H9 (cell line): ENCODE results near the gene CSF2. TPM values are rescaled to one million over a fixed set of nuclear protein-coding genes. Genes with fewer than 3 reads are reported as not detected.

Experiments
- DNase-seq: peaks from one replicate; pipeline ENCODE4 v3.0.0-alpha.2; 2017
- H2AFZ ChIP-seq: one replicate; pipeline ENCODE4 v1.6.1; 2013; ENCODE audit warnings: mild to moderate bottlenecking, low read length, control low read depth, moderate library complexity
- H2AK5ac ChIP-seq: 2 replicates; pipeline ENCODE4 v1.6.1; 2013; ENCODE audit warnings: low read length, control low read depth, mixed read lengths; ENCODE audit not compliant: insufficient read length
- H2BK120ac ChIP-seq: one replicate; pipeline ENCODE4 v1.6.1; 2013; ENCODE audit warnings: low read depth, mild to moderate bottlenecking, low read length, control low read depth, inconsistent platforms; ENCODE audit not compliant: poor library complexity, severe bottlenecking
- H2BK12ac ChIP-seq: 2 replicates; pipeline ENCODE4 v1.6.1; 2013; ENCODE audit warnings: low read length, control low read depth, mixed read lengths, low read depth; ENCODE audit not compliant: insufficient read length
- H2BK15ac ChIP-seq: 2 replicates; pipeline ENCODE4 v1.6.1; 2013; ENCODE audit warnings: low read depth, low read length, control low read depth
- H2BK20ac ChIP-seq: one replicate; pipeline ENCODE4 v1.6.1; 2013; ENCODE audit warnings: low read depth, mild to moderate bottlenecking, low read length, control low read depth, inconsistent platforms; ENCODE audit not compliant: poor library complexity, severe bottlenecking
- H2BK5ac ChIP-seq: 2 replicates; pipeline ENCODE4 v1.6.1; 2013; ENCODE audit warnings: low read length, control low read depth, mixed read lengths; ENCODE audit not compliant: insufficient read length
- H3K14ac ChIP-seq: 2 replicates; pipeline ENCODE4 v1.6.1; 2013; ENCODE audit warnings: low read length, control low read depth; ENCODE audit not compliant: insufficient read depth
- H3K18ac ChIP-seq: 2 replicates; pipeline ENCODE4 v1.6.1; 2013; ENCODE audit warnings: low read depth, mild to moderate bottlenecking, mixed read lengths, low read length, control low read depth; ENCODE audit not compliant: insufficient read length
- H3K23ac ChIP-seq: 2 replicates; pipeline ENCODE4 v1.6.1; 2013; ENCODE audit warnings: low read length, control low read depth, mixed read lengths, low read depth; ENCODE audit not compliant: insufficient read length
- H3K23me2 ChIP-seq: 2 replicates; pipeline ENCODE4 v1.6.1; 2013; ENCODE audit warnings: low read depth, mild to moderate bottlenecking, mixed read lengths, low read length, control low read depth; ENCODE audit not compliant: insufficient read length, poor library complexity, severe bottlenecking
- H3K27ac ChIP-seq: 2 replicates; pipeline ENCODE4 v1.5.1; 2013; ENCODE audit warnings: low read length, control low read depth, mixed read lengths, low read depth; ENCODE audit not compliant: insufficient read length
- H3K27me3 ChIP-seq: 2 replicates; pipeline ENCODE4 v1.6.1; 2013; ENCODE audit warnings: low read length, control low read depth, inconsistent platforms; ENCODE audit not compliant: insufficient read depth
- H3K4ac ChIP-seq: 2 replicates; pipeline ENCODE4 v1.6.1; 2013; ENCODE audit warnings: low read depth, mild to moderate bottlenecking, control low read depth, inconsistent platforms, low read length, moderate library complexity
- H3K4me1 ChIP-seq: 2 replicates; pipeline ENCODE4 v1.6.1; 2013; ENCODE audit warnings: low read length, control low read depth, inconsistent platforms; ENCODE audit not compliant: insufficient read depth
- H3K4me2 ChIP-seq: 2 replicates; pipeline ENCODE4 v1.6.1; 2013; ENCODE audit warnings: low read length, control low read depth, mixed read lengths; ENCODE audit not compliant: insufficient read length, insufficient read depth
- H3K56ac ChIP-seq: 2 replicates; pipeline ENCODE4 v1.6.1; 2013; ENCODE audit warnings: low read depth, mild to moderate bottlenecking, mixed read lengths, low read length, control low read depth; ENCODE audit not compliant: insufficient read length
- H3K79me1 ChIP-seq: 2 replicates; pipeline ENCODE4 v1.6.1; 2013; ENCODE audit warnings: low read depth, mild to moderate bottlenecking, moderate library complexity, low read length, control low read depth, inconsistent platforms; ENCODE audit not compliant: insufficient read depth, poor library complexity, severe bottlenecking
- H3K79me2 ChIP-seq: 2 replicates; pipeline ENCODE4 v1.6.1; 2013; ENCODE audit warnings: low read length, control low read depth, inconsistent platforms; ENCODE audit not compliant: insufficient read depth
- H3K9ac ChIP-seq: 2 replicates; pipeline ENCODE4 v1.6.1; 2013; ENCODE audit warnings: low read length, control low read depth, mixed read lengths; ENCODE audit not compliant: insufficient read length; ENCODE audit errors: extremely low read depth
- H3K9me3 ChIP-seq: one replicate; pipeline ENCODE4 v1.6.1; 2013; ENCODE audit warnings: low read depth, low read length, inconsistent platforms; ENCODE audit not compliant: control insufficient read depth
- H3T11ph ChIP-seq: one replicate; pipeline ENCODE4 v1.6.1; 2013; ENCODE audit warnings: mild to moderate bottlenecking, low read length, control low read depth, inconsistent platforms
- H4K20me1 ChIP-seq: one replicate; pipeline ENCODE4 v1.6.1; 2013; ENCODE audit not compliant: control insufficient read depth, insufficient read length, insufficient read depth
- H4K5ac ChIP-seq: 2 replicates; pipeline ENCODE4 v1.6.1; 2013; ENCODE audit warnings: low read depth, mild to moderate bottlenecking, mixed read lengths, low read length, control low read depth; ENCODE audit not compliant: insufficient read length
- H4K8ac ChIP-seq: replicated peaks from 2 replicates; pipeline ENCODE4 v1.6.1; 2013; ENCODE audit warnings: low read length, control low read depth, mixed read lengths, low read depth; ENCODE audit not compliant: insufficient read length
- H4K91ac ChIP-seq: 2 replicates; pipeline ENCODE4 v1.6.1; 2013; ENCODE audit warnings: low read depth, mild to moderate bottlenecking, moderate library complexity, mixed read lengths, low read length, control low read depth; ENCODE audit not compliant: insufficient read length
- H3K27ac Mint-ChIP-seq, 3 experiments: 2 replicates in 2 of 3; 3 replicates in 1 of 3; pipeline ENCODE4 v1.8.0; 2020 to 2021; ENCODE audit warnings: mixed read lengths in 3 of 3, mild to moderate bottlenecking in 1 of 3, moderate library complexity in 1 of 3
- H3K27me3 Mint-ChIP-seq: 2 replicates; pipeline ENCODE4 v1.8.0; 2021; ENCODE audit warnings: low read depth, mild to moderate bottlenecking, moderate library complexity, mixed read lengths
- H3K36me3 Mint-ChIP-seq, 3 experiments: 2 replicates in 2 of 3; 3 replicates in 1 of 3; pipeline ENCODE4 v1.8.0; 2020 to 2021; ENCODE audit warnings: low read depth in 3 of 3, mixed read lengths in 3 of 3; ENCODE audit not compliant: insufficient read depth in 1 of 3
- H3K4me1 Mint-ChIP-seq, 2 experiments: 2 replicates each; pipeline ENCODE4 v1.8.0; 2020; ENCODE audit warnings: mixed read lengths in 2 of 2
- H3K4me3 Mint-ChIP-seq, 2 experiments: 2 replicates in 1 of 2; 3 replicates in 1 of 2; pipeline ENCODE4 v1.8.0; 2020 to 2021; ENCODE audit warnings: mild to moderate bottlenecking in 2 of 2, mixed read lengths in 2 of 2, moderate library complexity in 1 of 2
- H3K9me3 Mint-ChIP-seq, 2 experiments: 2 replicates in 1 of 2; 3 replicates in 1 of 2; pipeline ENCODE4 v1.8.0; 2020; ENCODE audit warnings: mild to moderate bottlenecking in 2 of 2, mixed read lengths in 2 of 2, moderate library complexity in 1 of 2
- CTCF ChIP-seq: fragments of 200-600 bp; sonication (generic); conservative IDR thresholded peaks from 3 replicates; pipeline ENCODE4 v1.8.0; 2021; ENCODE audit warnings: antibody characterized with exemption, mild to moderate bottlenecking
- WGBS: extraction: QIAGEN DNeasy Blood & Tissue Kit; methylation state at CpG from one replicate; pipeline ENCODE4 v1.1.7; 2013; ENCODE audit warnings: missing lambda C conversion rate, low lambda C conversion rate, mixed read lengths; ENCODE audit not compliant: insufficient read length; ENCODE audit errors: extremely low coverage; 5-methylcytosine and 5-hydroxymethylcytosine counted together
- total RNA-seq: library from RNA; stranded (reverse); gene quantifications from 2 replicates; pipeline ENCODE4 v1.2.1, GENCODE V29; 2021

Gene CSF2
- total RNA-seq, 1 experiment from 2014 or later = not detected

GRCh38 chr5:132054697-132055440 is 18.7 kb upstream of the CSF2 start:
- Histone ChIP-seq H2AK5ac (no peak overlapping the region), H3K23me2 (no peaks in the 10 kb centered on the region), H3K23ac (no peak overlapping the region), H3K9me3 (no peaks in the 10 kb centered on the region), H2BK120ac (no peak overlapping the region), H3K4ac (no peak overlapping the region), H4K5ac (no peak overlapping the region), H2BK20ac (no peak overlapping the region), H4K8ac (no peak overlapping the region), H3K27ac (no peak overlapping the region), H3T11ph (no peak overlapping the region), H2AFZ (no peak overlapping the region), H2BK12ac (no peak overlapping the region), H3K14ac (no peak overlapping the region), H4K91ac (no peak overlapping the region), H2BK5ac (no peak overlapping the region), H3K4me2 (no peak overlapping the region), H3K9ac (no peak overlapping the region), H3K18ac (no peak overlapping the region), H4K20me1 (no peaks in the 10 kb centered on the region), H3K27me3 (no peaks in the 10 kb centered on the region), H3K4me1 (no peaks in the 10 kb centered on the region), H2BK15ac (no peak overlapping the region), H3K56ac (no peak overlapping the region), H3K79me2 (no peaks in the 10 kb centered on the region), H3K79me1 (no peaks in the 10 kb centered on the region)
- Mint-ChIP-seq H3K27ac (no peak overlapping the region; a peak in 1 of 7 replicates), H3K9me3 (no peaks in the 10 kb centered on the region), H3K4me3 (no peak overlapping the region), H3K4me1 (peaks cover 3 to 5% of the 10 kb centered on the region in 2 experiments; a peak in 1 of 4 replicates), H3K27me3 (peaks cover 3% of the 10 kb centered on the region), H3K36me3 (no peaks in the 10 kb centered on the region)
- no peak for TF ChIP-seq CTCF
- DNase-seq = no peak
- no CpG with 5 or more reads among the region's 9 CpGs for WGBS
